ENCODE measurements around the gene XPOT.

GRCh38 chr12:64496839-64497400 is 92.7 kb downstream of the XPOT start:
- TF ChIP-seq EP300 (IDR thresholded peaks at IDR 0.05) (no peak), CTCF (IDR thresholded peaks at IDR 0.05) (no peak), POLR2A (IDR thresholded peaks at IDR 0.05; ENCODE audit: low read depth) (no peak), POLR2AphosphoS5 (IDR thresholded peaks at IDR 0.05) (no peak)

All from esophagus muscularis mucosa (tissue), 4 donors.